ENCODE results near the gene SDS.
A peak's percentile ranks its signal among the peaks of the same experiment; 100 is the strongest.

The SDS gene

GRCh38 chr12:113396200-113396599 is 7.5 kb downstream of the SDS start:
- no peaks in the 10 kb centered on the region for H3K36me3 ChIP-seq (replicated peaks)

DNA sequence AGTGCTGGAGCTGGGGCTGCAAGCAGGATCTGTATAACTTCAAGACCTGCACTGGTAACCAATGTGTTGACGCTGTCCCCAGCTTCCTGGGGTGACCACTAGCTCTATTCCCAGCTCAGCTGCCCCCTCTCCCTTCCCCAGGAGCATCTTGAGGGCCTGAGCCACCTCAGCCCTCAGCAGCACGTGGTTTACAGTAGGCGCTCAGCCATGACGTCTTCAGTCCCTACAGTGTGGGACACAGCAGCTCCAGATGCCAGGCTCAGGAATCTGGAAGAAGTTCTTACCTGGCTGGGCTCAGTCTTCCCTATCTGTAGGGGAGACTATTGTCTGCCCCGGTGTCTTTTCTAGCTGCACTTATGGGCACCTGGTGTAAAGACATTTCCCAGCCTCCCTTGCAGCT is 8.6 kb downstream of the SDS start:
- in situ Hi-C loops (cut with HindIII; ENCODE audit: low pct_ligation_motif_present, low sequenced_read_pairs): no loop called here
- H3K27me3 ChIP-seq (replicated peaks): no peaks in the 10 kb centered on the region
- no peaks in the 10 kb centered on the region for H3K36me3 ChIP-seq (replicated peaks)
- no peak overlapping the region for H3K4me3 ChIP-seq (ENCODE audit: low read depth, low read length)
- TF ChIP-seq, protein P1, sequence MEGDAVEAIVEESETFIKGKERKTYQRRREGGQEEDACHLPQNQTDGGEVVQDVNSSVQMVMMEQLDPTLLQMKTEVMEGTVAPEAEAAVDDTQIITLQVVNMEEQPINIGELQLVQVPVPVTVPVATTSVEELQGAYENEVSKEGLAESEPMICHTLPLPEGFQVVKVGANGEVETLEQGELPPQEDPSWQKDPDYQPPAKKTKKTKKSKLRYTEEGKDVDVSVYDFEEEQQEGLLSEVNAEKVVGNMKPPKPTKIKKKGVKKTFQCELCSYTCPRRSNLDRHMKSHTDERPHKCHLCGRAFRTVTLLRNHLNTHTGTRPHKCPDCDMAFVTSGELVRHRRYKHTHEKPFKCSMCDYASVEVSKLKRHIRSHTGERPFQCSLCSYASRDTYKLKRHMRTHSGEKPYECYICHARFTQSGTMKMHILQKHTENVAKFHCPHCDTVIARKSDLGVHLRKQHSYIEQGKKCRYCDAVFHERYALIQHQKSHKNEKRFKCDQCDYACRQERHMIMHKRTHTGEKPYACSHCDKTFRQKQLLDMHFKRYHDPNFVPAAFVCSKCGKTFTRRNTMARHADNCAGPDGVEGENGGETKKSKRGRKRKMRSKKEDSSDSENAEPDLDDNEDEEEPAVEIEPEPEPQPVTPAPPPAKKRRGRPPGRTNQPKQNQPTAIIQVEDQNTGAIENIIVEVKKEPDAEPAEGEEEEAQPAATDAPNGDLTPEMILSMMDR (IDR thresholded peaks at IDR 0.05; ENCODE audit: low read depth, low read length, missing control alignments): no peak
- no peak overlapping the region for H3K27ac ChIP-seq
- DNase-seq: no peak

More at GRCh38 chr12:113396200-113396599, 7.5 kb downstream of the SDS start:
- TF ChIP-seq, protein P1 (IDR thresholded peaks at IDR 0.05; ENCODE audit: low read depth, low read length, missing control alignments): no peak
- Histone ChIP-seq H3K27ac (no peak overlapping the region), H3K27me3 (replicated peaks) (no peaks in the 10 kb centered on the region), H3K4me3 (ENCODE audit: low read depth, low read length) (no peak overlapping the region)
- in situ Hi-C loops (cut with HindIII; ENCODE audit: low pct_ligation_motif_present, low sequenced_read_pairs): no loop called here
- no peak for DNase-seq

DNA sequence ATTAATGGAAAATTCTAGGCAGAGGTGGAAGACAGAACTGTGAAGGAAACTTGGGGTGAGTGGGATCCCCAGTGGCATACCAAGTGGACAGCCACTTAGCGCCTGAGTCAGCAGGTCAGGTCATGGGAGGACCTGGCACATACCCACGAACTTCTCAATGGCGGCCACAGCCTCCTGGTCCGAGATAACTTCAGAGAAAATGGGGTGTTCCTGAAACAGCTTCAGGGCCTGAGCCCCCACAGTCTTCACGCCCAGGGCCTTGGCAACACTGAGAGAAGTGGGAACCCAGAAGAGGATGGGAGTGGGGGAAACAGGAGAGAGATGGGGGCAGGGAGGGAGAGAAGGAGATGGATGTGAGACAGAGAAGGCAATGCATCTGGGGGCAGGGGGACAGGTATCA is 9.9 kb downstream of the SDS start:
- in situ Hi-C loops (cut with HindIII; ENCODE audit: low pct_ligation_motif_present, low sequenced_read_pairs): no loop called here
- Histone ChIP-seq H3K4me3 (ENCODE audit: low read depth, low read length) (no peak overlapping the region), H3K36me3 (replicated peaks) (no peaks in the 10 kb centered on the region), H3K27me3 (replicated peaks) (no peaks in the 10 kb centered on the region), H3K27ac (no peak overlapping the region)
- DNase-seq: no peak
- TF ChIP-seq, protein P1 (IDR thresholded peaks at IDR 0.05; ENCODE audit: low read depth, low read length, missing control alignments): no peak

DNA sequence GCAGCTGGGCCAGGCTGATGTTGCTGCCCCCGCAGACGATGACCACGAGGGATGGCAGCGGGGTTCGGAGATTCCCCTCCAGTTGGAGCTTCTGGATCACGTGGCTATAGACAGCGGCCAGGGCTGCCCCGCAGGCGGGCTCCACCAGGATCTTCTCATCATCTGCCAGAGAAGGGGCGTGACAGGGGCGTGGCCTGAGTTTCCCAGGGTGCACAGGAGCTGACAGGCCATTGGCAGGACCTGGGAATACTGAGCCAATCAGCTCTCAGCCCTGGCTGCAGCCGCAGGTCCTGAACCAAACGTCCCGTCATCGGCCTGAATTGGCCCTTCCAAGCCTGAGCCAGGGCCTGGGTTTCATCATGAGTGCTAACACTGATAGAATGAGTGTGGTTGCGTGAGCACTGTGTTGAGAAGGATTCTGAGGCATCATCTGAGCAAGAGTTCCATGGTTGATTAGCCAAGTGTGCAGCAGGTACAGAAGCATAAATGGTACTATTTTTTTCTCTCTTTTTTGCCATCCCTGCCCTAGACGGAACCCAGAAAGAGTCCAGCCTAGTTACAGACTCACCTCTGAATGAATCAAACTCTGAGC is 10.6 kb downstream of the SDS start:
- no peaks in the 10 kb centered on the region for H3K27me3 ChIP-seq (replicated peaks)
- H3K36me3 ChIP-seq (replicated peaks): no peaks in the 10 kb centered on the region
- no peak overlapping the region for H3K4me3 ChIP-seq (ENCODE audit: low read depth, low read length)
- peak; percentile 3 for DNase-seq
- H3K27ac ChIP-seq: no peak overlapping the region
- TF ChIP-seq, protein P1 (IDR thresholded peaks at IDR 0.05; ENCODE audit: low read depth, low read length, missing control alignments): no peak
- in situ Hi-C loops (cut with HindIII; ENCODE audit: low pct_ligation_motif_present, low sequenced_read_pairs): no loop called here

DNA sequence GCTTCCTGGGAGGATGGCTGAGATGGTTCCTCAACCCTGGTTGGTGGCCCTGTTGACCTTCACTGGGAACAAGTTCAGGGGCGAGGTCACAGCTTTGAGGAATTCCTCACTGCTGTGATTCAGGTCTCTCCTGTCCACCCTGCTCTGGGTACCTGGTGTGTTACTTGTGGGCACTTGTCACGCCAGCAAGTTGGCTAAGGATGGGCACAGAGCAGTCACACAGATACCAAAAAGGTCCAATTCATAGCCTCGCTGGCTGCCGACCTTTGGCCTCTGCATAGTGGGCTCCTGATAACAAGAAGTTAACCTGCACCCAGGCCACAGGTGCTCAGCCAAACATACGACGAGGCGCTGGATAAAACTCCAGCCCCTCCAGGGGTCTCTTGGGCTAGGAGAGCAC is 11.2 kb downstream of the SDS start:
- in situ Hi-C loops (cut with HindIII; ENCODE audit: low pct_ligation_motif_present, low sequenced_read_pairs): no loop called here
- Histone ChIP-seq H3K4me3 (ENCODE audit: low read depth, low read length) (no peak overlapping the region), H3K36me3 (replicated peaks) (peaks cover 2% of the 10 kb centered on the region), H3K27ac (no peak overlapping the region), H3K27me3 (replicated peaks) (no peaks in the 10 kb centered on the region)
- TF ChIP-seq, protein P1 (IDR thresholded peaks at IDR 0.05; ENCODE audit: low read depth, low read length, missing control alignments): no peak
- no peak for DNase-seq
